ENCODE measurements around the gene RGS4. TPM values are rescaled to one million over a fixed set of nuclear protein-coding genes. Genes with fewer than 3 reads are reported as not detected.

Gene RGS4
- total RNA-seq (2014; rRNA removed; shearing (Covaris generic)): 31.3 and 49.7 TPM in 2 replicates

DNA sequence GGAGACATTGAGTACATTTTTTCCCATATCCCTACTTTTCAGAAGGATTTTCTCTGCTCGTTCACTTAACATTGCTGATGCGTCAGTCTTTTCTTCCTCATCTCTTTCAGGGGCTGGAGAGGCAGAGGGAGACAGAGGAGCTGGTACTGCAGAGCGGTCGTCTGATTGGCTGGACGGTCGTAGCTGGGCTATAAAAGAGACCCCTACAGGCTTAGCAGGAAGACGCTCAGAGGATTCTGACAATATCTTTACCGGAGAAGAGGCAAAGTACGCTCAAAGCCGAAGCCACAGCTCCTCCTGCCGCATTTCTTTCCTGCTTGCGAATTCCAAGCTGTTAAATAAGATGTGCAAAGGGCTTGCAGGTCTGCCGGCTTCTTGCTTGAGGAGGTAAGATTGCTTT lies at the start of gene RGS4:
Gene RGS4 (plus strand): TSS at position 220 of the 400 bp plus-strand sequence. CDS start 124 bp downstream, at position 344.
- peak; percentile 98 for DNase-seq (ENCODE audit: low spot score)

DNA sequence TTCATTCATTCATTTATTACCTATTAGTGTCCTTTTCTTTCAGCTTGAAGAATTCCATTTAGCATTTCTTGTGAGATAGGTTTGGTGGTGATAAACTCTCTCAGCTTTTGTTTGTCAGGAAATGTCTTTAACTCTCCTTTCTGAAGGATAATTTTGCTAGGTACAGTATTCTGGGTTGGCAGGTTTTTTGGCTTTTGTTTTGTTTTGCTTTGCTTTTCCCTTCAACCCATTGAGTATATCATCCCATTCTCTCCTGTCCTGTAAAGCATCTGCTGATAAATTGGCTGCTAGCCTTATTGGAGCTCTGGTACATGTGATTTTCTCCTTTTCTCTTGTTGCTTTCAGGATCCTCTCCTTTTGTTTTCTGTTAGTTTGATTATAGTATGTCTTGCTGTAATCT lies 47.0 kb upstream of the RGS4 start:
- DNase-seq (ENCODE audit: low spot score): no peak

DNA sequence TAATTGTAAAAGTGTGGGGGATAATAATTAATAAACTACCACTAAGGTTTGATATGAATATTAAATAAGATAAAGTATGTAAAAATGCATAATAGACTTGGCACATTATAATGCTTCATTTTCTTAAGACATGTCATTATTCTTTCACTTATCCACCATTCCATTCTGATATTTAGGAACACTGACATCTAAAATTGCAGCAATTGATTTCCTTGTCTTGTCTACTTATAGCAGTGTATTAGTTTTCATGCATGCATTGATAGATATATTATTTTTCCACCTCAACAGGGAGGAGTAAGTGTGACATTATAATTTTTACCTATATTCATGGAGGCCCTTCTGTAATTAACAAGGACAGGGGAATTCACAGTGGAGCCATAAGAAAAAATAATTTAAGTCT lies 41.6 kb upstream of the RGS4 start:
- no peak for DNase-seq (ENCODE audit: low spot score)

DNA sequence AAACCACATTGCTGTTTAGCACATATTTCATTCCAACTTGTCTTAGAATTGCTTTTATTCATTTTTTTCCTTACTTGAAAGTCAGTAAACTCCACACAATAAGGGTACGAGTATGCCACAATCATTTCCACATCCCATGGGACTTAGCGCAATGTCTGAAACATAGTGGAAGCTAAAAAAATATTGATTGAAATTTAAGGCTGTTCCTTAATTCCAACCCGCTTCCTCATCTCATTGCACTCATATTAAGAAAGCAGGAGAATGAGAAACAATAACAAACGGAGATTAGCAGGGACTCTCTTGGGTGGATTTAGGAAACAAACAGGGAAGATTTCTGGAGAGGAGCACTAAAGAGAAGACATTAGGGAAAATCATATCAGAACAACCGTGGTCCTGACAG lies 39.3 kb upstream of the RGS4 start:
- DNase-seq (ENCODE audit: low spot score): no peak

DNA sequence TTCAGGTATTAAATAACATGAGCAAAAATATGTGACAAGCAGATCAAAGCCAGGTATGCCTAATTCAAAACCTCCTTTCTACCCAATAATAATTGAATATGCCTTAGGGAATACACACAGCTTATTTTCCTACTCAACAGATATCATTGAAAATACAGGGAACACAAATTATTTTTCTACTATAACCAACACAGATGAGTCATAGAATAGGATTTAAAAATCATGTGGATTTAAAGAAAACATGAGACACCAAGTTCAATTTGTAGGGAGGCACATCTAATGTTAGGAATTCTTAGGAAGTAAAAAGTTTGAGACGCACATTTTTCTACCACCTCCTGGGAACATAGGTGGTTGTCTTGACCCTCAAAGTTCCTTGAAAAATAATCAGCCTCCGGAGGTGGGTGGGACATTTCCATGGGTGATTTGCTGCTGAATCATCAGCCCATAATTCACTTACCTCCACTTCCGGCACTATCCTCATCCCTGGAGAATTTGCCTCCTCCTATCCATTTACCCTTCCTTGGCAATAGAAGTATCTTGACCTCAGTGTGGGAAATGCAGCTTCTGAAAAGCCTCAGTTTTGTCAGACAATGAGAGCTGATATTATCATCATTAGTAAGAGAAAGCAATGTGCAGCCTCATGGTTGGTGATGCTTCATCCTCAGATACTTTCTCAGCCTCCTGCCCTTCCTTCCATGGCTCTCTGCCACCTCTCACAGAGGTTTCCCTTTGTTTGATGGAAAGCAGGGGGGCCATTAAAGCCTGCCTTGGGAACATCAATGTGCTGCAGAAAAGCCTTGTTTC lies 33.5 kb upstream of the RGS4 start:
- DNase-seq (ENCODE audit: low spot score): peak; percentile 99

DNA sequence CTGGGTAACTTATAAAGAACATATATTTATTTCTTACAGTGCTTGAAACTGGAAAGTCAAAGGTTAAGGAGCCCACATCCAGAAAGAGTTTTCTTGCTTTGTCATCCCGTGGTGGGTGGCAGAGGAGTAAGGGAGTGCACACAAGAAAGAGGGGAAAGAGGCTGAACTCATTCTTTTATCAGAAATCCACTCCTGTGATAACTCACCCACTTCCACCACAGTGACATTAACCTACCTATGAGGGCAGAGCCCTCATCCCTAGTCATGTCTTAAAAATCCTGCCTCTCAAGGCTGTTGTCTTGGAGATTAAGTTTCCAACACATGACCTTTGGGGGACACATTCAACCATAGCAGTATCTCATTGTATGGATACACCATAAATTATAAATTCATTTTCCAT lies 32.5 kb upstream of the RGS4 start:
- DNase-seq (ENCODE audit: low spot score): peak; percentile 84

DNA sequence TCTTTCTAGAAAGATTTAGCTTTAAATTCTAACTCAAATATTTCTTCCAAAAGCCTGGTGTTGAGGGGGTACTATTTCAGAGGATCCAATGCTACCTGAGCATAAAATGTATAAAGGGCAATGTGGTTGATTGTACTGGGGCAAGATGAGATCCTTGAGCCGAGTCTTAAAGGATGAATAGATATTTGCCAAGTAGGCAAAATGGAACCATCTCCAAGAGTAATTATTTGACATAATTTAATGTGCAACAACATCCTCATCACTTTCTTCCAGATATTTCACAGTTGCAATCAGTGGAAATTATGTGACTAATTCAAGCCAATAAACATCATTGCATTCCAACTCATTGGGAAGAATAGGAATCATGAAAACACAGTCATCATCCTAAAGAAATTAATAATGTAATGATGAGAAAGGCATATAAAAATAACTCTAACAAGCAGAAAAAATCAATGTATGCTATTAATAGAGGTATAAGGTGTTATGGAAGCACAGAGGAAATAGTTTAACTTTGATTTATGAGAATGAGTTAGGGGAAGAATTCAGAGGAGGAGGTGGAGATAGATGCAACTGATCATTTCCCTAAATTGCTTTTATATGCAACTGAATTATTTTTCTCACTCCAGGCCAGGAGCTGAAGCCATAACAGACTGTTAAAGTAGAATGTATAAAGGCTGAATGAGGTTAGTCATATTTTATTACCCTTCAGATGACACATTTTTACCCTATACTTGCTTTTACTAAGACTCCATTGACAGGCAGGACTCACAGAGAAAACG lies 30.0 kb upstream of the RGS4 start:
- peak; percentile 47 for DNase-seq (ENCODE audit: low spot score)

DNA sequence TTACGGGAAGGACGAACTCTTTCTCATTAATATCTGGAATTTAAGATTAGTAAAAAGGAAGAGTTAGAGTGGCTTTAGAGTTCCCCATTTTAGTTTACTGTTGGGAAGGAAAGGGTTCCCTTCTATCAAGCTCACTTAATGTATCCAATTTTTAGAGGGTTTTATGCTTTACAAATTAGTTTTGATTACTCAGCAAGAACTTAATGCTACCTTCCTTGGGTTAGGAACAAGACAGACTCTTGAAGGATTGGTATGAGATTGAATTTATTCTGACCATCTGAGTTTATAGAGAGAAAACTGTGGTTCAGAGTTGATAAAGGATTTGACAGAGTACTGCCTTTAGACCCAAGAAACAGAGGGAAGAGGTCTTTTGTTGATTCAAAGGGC lies 29.5 kb upstream of the RGS4 start:
- DNase-seq (ENCODE audit: low spot score): no peak

DNA sequence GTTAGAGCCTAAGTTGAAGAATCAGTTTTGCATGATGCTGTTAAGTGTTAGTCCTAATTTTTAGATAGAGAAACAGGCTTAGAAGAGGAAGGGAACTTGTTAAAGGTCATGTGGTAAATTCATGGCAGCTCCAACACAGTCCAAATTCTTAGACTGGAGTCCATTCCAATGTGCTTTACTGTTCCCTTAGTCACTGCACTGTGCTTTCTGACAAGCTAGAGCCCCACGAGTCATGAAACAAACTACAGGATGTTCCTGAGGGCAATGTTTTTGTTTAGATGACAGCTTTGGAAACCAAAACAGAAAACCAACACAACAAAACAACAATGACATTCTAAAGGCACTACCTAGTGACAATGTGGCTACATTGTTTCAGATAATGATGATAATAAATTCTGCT lies 23.1 kb upstream of the RGS4 start:
- no peak for DNase-seq (ENCODE audit: low spot score)

DNA sequence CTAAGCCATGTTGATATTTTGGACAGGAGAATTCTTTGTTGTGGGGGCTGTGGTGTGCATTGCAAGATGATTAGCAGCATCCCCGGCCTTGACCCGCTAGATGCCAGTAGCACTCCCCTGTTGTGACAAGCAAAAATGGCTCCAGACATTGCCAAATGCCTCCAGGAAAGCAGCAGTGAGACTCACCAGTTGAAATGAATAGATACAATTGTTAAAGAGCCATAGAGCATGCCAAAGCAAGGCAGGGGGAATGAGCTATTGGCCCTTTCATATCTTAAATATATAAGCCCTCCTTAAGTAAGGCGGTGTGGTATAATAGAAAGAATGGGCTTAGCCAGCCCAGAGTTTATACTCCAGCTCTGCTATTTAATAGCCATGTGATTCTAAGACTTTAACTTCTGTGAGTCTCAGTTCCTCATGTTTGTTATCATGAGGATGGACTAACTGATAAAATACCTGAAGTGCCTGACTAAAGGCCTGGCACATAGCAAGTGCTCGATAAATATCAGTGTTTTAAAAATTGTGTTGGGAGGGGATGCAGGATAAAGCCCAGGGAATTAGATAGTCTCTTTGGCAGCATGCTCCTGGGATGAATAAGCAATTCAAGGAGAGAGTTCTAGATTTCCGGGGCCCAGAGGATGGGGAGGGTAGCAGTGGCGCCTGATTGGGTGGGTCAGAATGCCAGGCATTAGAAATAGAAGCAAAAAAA lies 21.1 kb upstream of the RGS4 start:
- no peak for DNase-seq (ENCODE audit: low spot score)

DNA sequence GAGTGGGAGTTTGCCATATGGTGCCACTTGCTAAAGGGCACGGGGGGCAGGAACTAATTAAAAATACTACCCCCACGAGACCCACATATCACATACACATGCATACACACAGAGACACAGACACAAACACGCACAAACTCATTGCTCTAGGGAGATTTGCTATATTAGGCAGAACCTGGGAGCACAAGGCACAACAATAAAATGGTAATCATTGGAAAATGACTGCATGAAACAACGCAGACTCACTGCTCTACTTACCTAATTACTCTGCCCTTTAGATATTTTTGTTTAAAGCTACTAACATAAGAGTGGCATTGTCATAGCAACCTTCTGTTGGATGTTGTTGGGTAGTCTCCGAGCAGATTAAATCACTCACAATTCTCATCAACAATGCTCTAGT lies 20.3 kb upstream of the RGS4 start:
- DNase-seq (ENCODE audit: low spot score): no peak

DNA sequence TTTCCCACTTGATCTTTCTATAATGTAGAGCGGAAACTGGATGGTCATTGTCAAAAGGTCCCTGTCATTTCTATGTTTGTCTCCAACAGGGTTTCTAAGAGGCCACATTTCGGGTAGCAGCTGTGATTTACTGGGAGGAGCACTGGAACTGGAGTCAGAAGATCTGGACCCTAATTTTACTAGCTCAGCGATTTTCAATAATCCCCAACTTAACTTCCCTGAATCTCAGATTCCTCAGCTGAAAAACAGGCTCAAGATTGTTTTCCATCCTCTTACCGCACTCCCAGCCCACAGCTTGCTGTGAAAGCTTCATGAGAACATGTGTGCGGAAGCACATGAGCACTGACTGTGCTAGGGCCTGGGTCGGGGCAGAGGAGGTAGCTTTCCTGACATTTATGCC lies 19.9 kb upstream of the RGS4 start:
- no peak for DNase-seq (ENCODE audit: low spot score)

DNA sequence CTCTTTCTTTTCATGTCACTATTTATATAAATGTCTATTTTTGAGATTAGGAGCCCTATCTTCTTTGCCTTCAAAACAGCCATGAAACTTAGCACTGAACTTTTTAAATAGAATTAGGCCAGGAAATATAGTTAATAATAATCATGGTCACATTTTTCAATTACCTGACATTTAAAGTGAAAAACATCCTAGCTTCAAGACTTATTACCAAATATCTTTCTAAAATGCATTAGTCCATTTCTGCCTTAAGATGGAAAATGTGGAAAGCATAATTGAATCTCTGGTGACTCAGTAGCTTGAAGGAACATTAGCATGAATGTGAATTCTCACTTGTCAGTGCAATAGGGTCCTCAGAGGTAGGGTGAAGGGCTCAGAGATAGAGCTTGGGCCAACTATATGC lies 18.7 kb upstream of the RGS4 start:
- no peak for DNase-seq (ENCODE audit: low spot score)

DNA sequence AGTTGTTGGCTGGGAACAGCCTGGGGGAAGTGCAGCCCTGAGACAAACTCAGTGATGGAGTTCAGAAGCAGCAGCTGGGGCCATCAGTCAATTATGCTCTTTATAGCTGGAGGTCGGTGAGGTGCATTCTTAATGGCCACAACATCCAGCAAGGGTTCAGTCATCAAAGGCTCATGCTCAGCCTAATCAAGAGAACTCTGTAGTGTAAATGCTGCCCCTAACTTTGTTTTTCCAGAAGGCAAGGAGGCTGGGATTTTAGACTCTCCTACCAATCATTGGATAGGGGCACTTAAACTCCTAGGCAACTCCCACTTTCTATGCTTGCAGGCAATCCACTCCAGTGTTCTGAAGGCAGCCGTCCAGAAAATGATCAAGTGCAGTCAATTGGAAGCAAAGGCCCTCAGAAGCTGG lies 15.0 kb upstream of the RGS4 start:
- DNase-seq (ENCODE audit: low spot score): no peak

DNA sequence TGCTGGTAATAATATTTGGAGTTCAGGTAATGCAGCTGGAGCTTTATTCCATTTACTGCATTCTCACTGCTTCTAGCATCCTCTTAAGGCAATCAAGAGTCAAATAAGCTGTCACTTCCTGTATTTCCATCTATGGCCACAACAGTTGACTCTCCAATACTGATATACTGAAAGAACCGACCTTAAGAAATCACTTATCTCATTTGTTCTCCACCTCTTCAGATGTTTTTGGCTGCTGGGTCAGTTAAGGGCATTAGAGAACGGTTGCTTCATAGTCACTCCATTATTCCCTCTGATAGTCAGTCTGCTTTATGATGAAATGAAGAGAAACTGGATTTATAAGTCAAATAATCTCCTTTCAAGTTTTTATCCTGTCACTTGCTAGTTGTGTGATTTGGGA lies 14.2 kb upstream of the RGS4 start:
- DNase-seq (ENCODE audit: low spot score): no peak

DNA sequence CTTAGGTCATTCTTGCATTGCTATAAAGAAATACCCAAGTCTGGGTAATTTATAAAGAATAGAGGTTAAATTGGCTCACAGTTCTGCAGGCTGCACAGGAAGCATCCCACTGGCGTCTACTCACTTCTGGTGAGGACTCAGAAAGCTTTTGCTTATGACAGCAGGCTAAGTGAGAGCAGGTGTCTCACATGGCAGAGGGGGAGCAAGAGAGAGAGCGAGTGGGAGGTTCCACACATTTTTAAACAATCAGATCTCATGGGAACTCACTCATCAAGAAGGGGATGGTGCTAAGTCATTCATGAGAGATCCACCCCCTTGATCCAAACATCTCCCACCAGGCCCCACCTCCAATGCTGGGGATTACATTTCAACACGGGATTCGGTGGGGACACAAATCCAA lies 13.6 kb upstream of the RGS4 start:
- no peak for DNase-seq (ENCODE audit: low spot score)

DNA sequence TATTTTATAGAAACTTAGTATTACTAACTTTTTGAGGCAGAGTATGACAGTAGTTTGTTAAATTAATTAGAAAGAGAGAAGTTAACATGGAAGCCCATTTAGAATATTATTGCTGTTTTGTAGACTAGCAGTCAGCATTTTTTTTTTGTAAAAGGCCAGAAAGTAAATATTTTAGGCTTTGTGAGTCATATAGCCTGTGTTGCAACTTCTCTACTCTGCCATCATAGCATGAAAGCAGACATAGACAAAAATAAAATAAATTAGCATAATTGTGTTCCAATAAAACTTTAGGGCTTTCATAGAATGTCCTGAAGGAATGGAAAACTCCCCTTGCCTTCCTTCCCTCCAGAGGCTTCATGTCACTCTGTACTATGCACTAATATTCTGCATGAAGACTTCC lies 12.3 kb upstream of the RGS4 start:
- no peak for DNase-seq (ENCODE audit: low spot score)

DNA sequence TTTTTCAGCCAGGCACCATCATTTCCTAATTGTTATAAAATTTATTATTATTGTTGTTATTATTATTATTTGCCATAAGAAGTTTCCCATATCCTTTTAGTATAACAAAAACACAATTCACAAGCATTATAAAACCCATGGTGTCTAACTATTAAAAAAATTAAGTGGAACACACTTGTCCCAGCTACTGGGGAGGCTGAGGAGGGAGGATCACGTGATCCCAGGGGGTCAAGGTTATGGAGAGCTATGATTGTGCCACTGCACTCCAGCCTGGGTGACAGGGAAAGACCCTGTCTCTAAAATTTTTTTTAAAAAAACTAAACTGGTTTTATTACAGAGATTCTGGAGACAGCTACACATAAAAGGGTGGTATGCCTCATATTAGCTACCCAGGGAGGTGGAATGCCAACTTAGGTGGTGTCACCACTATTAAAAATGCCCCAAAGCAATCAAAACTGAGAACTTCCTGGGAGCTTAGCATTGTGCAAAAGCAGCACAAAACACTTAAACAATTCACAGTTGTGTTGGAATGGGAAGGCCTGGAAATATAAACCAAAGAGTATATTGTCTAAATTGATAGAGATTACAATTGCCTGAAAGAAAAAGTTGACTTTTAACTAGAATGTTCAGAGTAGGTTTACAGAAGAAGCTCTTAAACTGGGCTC lies 8.7 kb upstream of the RGS4 start:
- DNase-seq (ENCODE audit: low spot score): no peak

DNA sequence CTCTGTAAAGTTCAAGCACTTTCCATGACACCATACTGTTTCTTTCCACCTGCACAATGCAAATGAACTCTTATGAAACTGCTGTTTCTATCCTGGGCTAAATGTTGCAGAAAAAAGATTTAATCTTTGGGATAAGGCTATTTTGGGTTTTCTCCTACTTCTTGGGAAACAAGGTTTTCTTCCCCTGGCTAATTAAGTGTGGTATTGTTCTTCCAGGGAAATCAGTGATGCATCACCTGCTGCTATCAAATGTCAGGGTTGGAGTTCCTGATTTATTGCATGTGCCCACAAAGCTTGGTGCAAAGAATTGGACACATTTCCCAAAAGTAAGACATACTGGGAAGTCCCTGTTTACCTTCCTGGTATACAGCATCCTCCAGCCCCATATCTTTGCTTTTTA lies 6.0 kb upstream of the RGS4 start:
- no peak for DNase-seq (ENCODE audit: low spot score)

DNA sequence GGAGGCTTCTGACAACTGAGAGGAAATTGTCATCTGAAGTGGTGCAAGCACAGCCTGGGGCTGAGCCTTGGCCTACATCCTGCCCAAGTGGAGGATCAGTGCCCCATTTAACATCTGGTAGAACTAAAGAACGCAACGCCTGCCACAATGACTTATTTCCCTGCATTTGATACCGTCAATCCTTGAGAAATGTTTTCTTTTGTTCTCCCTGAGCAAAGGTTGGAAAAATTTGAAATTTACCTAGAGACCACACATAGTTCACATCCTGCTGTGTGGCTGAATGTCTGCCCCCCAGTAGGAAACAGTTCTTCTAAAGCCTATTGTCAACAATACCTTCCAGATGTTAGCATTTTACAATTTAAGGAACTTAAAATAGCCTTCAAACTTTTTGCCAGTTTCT lies 5.6 kb upstream of the RGS4 start:
- no peak for DNase-seq (ENCODE audit: low spot score)

DNA sequence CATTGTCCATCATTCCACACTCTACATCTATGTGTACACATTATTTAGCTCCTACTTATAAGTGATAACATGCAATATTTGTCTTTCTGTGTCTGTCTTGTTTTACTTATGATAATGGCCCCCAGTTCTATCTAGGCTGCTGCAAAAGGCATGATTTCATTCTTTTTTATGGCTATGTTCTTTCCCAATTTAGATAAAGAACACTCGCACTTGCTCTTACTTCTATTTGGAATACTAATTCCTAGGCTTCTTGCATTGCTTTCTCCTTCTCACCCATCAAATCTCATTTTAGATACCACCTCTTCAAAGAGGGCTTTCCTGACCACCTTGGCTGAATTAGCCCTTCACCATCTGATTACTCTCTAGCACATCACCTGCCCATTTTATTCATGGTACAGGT lies 3.0 kb upstream of the RGS4 start:
- DNase-seq (ENCODE audit: low spot score): no peak

DNA sequence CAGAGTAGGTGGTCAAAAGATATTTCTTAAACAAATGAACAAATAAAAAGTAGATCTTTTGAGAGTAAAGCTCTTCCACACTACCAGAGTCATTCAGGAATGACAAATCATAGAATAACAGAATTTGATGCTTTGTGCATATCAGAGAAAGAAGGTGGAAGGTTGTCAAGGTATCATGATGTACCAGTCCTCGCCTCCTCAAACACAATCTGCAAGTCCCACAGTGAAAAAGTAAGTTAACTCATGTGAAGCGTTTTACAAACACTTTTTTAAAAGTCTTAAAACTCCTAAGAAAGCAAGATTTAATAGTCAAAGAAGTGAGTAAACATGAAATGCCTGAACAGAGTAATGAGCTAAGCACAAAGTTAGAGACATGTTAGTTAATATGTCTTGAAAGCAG lies 2.5 kb upstream of the RGS4 start:
- no peak for DNase-seq (ENCODE audit: low spot score)
